NB4 (cell line): ENCODE data around the gene PLPP6.

Source experiments
- DNase-seq: peaks from one replicate; pipeline ENCODE4 v3.0.0; 2010; ENCODE audit warnings: low read depth
- H3K4me3 ChIP-seq: one replicate; pipeline ENCODE4 v1.5.1; 2011; ENCODE audit warnings: mild to moderate bottlenecking, low read depth, low read length, moderate library complexity
- MYC ChIP-seq: IDR thresholded peaks from 2 replicates; pipeline ENCODE4 v1.6.1; 2011; ENCODE audit warnings: low read depth, low read length
- POLR2A ChIP-seq: IDR thresholded peaks from 2 replicates; pipeline ENCODE4 v1.6.1; 2011; ENCODE audit warnings: mild to moderate bottlenecking; ENCODE audit not compliant: insufficient read length; ENCODE audit errors: extremely low read depth
- TF ChIP-seq, protein P1 (sequence below): IDR thresholded peaks from 2 replicates; pipeline ENCODE4 v1.6.1; 2011; ENCODE audit warnings: low read depth, low read length
- TF ChIP-seq, protein P2 (sequence below): IDR thresholded peaks from one replicate; pipeline ENCODE4 v1.5.1; 2012; ENCODE audit warnings: low read depth, low read length

Gene PLPP6

DNA sequence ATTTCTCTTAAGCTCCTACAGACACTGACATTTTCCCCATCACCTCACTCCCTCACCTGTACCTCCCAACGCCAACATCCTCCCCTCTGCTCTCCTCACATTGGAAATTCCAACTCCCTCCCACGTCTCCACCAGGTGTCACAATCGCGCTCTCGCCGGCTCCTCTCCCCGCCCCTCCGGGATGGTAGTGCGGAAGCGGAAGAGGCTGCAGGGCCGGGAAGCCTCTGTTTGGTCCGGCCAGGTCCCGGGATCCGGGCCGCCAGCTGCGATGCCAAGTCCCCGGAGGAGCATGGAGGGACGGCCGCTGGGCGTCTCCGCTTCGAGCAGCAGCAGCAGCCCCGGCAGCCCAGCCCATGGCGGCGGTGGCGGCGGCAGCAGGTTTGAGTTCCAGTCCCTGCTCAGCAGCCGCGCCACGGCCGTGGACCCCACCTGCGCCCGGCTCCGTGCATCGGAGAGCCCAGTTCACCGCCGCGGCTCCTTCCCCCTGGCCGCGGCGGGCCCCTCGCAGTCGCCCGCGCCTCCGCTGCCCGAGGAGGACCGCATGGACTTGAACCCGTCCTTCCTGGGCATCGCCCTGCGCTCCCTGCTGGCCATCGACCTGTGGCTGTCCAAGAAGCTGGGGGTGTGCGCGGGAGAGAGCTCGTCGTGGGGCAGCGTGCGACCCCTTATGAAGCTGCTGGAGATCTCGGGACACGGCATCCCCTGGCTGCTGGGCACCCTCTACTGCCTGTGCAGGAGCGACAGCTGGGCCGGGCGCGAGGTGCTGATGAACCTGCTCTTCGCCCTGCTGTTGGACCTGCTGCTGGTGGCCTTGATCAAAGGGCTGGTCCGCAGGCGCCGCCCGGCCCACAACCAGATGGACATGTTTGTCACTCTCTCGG lies at the start of gene PLPP6:
Gene PLPP6 (plus strand): TSS at position 187 of the 881 bp plus-strand sequence. CDS start 82 bp downstream, at position 269.
- H3K4me3 ChIP-seq, result peak within 1 kb of the TSS; percentile 80
- DNase-seq, result peak; percentile 93
- TF ChIP-seq POLR2A (peak; percentile 85), MYC (peak; percentile 68)
- TF ChIP-seq, protein P1, sequence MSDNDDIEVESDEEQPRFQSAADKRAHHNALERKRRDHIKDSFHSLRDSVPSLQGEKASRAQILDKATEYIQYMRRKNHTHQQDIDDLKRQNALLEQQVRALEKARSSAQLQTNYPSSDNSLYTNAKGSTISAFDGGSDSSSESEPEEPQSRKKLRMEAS, result peak; percentile 48
- TF ChIP-seq, protein P2, sequence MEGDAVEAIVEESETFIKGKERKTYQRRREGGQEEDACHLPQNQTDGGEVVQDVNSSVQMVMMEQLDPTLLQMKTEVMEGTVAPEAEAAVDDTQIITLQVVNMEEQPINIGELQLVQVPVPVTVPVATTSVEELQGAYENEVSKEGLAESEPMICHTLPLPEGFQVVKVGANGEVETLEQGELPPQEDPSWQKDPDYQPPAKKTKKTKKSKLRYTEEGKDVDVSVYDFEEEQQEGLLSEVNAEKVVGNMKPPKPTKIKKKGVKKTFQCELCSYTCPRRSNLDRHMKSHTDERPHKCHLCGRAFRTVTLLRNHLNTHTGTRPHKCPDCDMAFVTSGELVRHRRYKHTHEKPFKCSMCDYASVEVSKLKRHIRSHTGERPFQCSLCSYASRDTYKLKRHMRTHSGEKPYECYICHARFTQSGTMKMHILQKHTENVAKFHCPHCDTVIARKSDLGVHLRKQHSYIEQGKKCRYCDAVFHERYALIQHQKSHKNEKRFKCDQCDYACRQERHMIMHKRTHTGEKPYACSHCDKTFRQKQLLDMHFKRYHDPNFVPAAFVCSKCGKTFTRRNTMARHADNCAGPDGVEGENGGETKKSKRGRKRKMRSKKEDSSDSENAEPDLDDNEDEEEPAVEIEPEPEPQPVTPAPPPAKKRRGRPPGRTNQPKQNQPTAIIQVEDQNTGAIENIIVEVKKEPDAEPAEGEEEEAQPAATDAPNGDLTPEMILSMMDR, result peak; percentile 59

DNA sequence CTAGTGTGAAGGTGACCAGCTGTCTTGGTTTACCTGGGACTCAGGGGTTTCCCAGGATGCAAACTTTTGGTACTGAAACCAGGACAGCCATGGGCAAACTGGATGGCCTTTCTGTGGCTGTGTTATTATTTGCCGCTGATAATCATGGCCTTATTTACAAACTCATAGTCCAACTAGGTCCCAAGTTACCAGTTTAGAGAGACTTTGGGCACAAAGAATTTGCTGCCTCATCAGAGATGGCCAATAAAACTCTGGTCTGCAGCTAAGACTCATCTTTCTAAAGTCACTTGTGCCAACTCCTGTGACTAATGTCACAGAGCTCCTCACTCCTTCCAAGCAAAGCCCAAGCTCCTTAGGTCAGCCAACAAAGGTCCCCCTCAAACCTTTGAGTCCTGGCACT lies 47.5 kb upstream of the PLPP6 start:
- TF ChIP-seq, protein P1, result no peak
- TF ChIP-seq MYC (no peak), POLR2A (no peak)
- TF ChIP-seq, protein P2, result no peak
- no peak for DNase-seq
- H3K4me3 ChIP-seq, result no peak overlapping the region

DNA sequence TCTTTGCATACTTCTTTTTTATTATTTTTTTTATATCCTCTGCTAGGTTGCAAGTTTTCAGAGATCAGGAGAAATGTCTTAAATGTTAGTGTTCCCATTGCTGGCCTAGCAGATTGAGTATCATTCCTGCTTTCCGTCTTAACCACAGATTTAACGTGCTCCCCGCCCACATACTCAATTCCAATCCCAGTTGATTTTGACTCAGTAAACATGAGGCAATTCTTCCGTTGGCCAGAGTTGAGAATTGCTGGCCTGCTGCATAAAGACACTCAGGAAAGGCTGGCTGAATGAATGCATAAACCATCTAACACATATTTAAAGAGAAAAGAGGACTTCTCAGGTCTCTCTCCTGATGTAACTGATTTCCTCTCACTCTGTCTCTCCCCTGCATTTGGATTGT lies 46.8 kb upstream of the PLPP6 start:
- no peak overlapping the region for H3K4me3 ChIP-seq
- no peak for DNase-seq
- no peak for TF ChIP-seq POLR2A
- TF ChIP-seq MYC, result no peak
- TF ChIP-seq, protein P2, result no peak
- TF ChIP-seq, protein P1, result 0 out of 2 replicates have a peak, but pooled peaks have one; percentile 8

DNA sequence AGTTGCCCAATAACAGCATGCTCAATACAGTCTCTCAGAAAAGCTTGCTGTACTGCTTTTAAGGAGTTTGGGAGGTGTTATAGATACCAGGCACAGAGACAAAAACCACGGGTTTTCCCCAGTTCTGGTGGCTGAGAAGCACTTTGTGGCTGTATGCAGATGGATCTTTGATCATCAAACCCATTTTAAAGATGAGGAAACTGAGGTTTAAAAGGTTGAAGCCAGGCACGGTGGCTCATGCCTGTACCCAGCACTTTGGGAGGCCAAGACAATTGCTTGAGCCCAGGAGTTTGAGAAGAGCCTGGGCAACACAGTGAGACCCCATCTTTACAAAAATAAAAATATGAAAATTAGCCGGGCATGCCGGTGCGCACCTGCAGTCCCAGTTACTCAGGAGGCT lies 46.3 kb upstream of the PLPP6 start:
- DNase-seq, result no peak

DNA sequence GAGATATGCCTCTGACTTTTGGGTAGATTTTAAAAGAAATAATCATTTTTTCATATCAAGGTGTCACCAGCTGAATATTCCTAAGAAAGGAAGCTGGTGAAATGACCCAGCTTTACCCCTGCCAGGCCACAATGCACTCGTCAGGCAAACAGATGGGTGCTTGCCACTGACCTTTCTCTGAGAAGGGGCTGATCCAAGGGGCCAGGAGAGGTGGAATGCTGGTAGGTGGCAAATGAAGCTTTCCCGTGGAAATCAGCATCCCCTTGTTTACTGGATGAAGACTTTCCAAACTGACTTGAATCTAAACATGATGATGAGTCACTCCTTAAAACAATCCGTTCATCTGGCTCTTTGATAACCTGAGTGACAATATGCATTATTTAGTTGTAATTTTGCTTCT lies 44.3 kb upstream of the PLPP6 start:
- DNase-seq, result no peak
- H3K4me3 ChIP-seq, result no peak overlapping the region
- TF ChIP-seq, protein P1, result no peak
- TF ChIP-seq MYC (no peak), POLR2A (no peak)

More for the DNA sequence above, 46.3 kb upstream of the PLPP6 start:
- TF ChIP-seq, protein P2, result no peak
- TF ChIP-seq, protein P1, result no peak
- TF ChIP-seq POLR2A (no peak), MYC (no peak)
- no peak overlapping the region for H3K4me3 ChIP-seq

DNA sequence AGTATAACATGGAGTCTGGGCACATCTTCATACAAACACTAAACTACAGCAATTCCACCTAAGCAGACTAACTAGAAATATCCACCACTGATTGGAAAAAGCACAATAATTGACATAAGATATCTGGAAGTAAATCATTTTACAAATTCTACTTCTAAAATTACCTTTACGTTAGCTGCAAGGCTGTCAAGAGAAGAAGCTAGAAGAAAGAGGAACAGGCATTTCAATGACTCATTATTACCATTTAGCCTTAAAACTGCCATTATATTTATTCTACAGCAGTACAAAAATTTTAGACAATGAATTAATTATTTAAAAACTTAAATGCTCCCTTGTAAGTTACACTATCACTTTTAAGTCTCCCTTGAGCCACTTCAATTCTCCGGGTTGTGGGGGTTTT lies 43.4 kb upstream of the PLPP6 start:
- TF ChIP-seq, protein P2, result no peak
- no peak for TF ChIP-seq MYC
- DNase-seq, result peak; percentile 47

More for the DNA sequence above, 43.4 kb upstream of the PLPP6 start:
- no peak overlapping the region for H3K4me3 ChIP-seq
